Measurements from ENCODE around the gene SPNS3. TPM values are rescaled to one million over a fixed set of nuclear protein-coding genes. Genes with fewer than 3 reads are reported as not detected.

SPNS3 gene
- total and polyA plus RNA-seq, 2 of the 8 experiments (the other 6 are each of a cell fraction or from before 2014, with no cell fraction given): not detected

DNA sequence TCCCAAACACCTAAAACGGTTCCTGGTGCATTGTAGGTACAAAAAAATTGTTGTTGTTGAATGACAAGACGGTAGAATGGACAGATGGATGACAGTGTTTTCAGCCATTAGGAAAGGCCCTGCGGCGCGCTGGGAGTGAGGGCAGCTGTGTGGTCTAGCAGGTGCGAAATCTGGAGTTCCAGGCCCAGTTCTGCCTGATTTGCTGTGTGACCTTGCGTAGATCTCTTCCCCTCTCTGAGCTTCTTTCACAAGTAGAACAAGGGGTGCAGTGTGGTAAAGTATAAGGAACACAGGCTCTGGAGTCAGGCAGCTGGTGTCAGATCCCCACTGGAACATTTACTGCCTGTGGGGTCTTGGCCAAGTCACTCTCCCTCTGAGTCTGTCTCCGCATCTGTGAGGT lies 90.2 kb downstream of the SPNS3 start (continued):
- TF ChIP-seq, protein P1, sequence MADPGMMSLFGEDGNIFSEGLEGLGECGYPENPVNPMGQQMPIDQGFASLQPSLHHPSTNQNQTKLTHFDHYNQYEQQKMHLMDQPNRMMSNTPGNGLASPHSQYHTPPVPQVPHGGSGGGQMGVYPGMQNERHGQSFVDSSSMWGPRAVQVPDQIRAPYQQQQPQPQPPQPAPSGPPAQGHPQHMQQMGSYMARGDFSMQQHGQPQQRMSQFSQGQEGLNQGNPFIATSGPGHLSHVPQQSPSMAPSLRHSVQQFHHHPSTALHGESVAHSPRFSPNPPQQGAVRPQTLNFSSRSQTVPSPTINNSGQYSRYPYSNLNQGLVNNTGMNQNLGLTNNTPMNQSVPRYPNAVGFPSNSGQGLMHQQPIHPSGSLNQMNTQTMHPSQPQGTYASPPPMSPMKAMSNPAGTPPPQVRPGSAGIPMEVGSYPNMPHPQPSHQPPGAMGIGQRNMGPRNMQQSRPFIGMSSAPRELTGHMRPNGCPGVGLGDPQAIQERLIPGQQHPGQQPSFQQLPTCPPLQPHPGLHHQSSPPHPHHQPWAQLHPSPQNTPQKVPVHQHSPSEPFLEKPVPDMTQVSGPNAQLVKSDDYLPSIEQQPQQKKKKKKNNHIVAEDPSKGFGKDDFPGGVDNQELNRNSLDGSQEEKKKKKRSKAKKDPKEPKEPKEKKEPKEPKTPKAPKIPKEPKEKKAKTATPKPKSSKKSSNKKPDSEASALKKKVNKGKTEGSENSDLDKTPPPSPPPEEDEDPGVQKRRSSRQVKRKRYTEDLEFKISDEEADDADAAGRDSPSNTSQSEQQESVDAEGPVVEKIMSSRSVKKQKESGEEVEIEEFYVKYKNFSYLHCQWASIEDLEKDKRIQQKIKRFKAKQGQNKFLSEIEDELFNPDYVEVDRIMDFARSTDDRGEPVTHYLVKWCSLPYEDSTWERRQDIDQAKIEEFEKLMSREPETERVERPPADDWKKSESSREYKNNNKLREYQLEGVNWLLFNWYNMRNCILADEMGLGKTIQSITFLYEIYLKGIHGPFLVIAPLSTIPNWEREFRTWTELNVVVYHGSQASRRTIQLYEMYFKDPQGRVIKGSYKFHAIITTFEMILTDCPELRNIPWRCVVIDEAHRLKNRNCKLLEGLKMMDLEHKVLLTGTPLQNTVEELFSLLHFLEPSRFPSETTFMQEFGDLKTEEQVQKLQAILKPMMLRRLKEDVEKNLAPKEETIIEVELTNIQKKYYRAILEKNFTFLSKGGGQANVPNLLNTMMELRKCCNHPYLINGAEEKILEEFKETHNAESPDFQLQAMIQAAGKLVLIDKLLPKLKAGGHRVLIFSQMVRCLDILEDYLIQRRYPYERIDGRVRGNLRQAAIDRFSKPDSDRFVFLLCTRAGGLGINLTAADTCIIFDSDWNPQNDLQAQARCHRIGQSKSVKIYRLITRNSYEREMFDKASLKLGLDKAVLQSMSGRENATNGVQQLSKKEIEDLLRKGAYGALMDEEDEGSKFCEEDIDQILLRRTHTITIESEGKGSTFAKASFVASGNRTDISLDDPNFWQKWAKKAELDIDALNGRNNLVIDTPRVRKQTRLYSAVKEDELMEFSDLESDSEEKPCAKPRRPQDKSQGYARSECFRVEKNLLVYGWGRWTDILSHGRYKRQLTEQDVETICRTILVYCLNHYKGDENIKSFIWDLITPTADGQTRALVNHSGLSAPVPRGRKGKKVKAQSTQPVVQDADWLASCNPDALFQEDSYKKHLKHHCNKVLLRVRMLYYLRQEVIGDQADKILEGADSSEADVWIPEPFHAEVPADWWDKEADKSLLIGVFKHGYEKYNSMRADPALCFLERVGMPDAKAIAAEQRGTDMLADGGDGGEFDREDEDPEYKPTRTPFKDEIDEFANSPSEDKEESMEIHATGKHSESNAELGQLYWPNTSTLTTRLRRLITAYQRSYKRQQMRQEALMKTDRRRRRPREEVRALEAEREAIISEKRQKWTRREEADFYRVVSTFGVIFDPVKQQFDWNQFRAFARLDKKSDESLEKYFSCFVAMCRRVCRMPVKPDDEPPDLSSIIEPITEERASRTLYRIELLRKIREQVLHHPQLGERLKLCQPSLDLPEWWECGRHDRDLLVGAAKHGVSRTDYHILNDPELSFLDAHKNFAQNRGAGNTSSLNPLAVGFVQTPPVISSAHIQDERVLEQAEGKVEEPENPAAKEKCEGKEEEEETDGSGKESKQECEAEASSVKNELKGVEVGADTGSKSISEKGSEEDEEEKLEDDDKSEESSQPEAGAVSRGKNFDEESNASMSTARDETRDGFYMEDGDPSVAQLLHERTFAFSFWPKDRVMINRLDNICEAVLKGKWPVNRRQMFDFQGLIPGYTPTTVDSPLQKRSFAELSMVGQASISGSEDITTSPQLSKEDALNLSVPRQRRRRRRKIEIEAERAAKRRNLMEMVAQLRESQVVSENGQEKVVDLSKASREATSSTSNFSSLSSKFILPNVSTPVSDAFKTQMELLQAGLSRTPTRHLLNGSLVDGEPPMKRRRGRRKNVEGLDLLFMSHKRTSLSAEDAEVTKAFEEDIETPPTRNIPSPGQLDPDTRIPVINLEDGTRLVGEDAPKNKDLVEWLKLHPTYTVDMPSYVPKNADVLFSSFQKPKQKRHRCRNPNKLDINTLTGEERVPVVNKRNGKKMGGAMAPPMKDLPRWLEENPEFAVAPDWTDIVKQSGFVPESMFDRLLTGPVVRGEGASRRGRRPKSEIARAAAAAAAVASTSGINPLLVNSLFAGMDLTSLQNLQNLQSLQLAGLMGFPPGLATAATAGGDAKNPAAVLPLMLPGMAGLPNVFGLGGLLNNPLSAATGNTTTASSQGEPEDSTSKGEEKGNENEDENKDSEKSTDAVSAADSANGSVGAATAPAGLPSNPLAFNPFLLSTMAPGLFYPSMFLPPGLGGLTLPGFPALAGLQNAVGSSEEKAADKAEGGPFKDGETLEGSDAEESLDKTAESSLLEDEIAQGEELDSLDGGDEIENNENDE (IDR thresholded peaks at IDR 0.05; ENCODE audit: insufficient replicate concordance, low read length): no peak
- TF ChIP-seq SAP30 (IDR thresholded peaks at IDR 0.05; ENCODE audit: insufficient read depth, insufficient replicate concordance, low read length): no peak
- no peak for TF ChIP-seq CHD1 (IDR thresholded peaks at IDR 0.05; ENCODE audit: low read depth, low read length)
- no peak for TF ChIP-seq EZH2 (IDR thresholded peaks at IDR 0.05; ENCODE audit: low read depth, low read length, severe bottlenecking)
- TF ChIP-seq JUND (IDR thresholded peaks at IDR 0.05; ENCODE audit: low read length): no peak
- TF ChIP-seq TAF7 (optimal IDR thresholded peaks at IDR 0.05; ENCODE audit: borderline replicate concordance, low read depth, low read length): no peak
- TF ChIP-seq EGR1 (IDR thresholded peaks at IDR 0.05; ENCODE audit: borderline replicate concordance, low read depth, low read length): no peak
- no peak for TF ChIP-seq RNF2 (IDR thresholded peaks at IDR 0.05; ENCODE audit: borderline replicate concordance, low read depth, low read length, missing control alignments, poor library complexity, severe bottlenecking)
